ENCODE measurements around the gene PREX1. TPM values are rescaled to one million over a fixed set of nuclear protein-coding genes. Genes with fewer than 3 reads are reported as not detected.

The PREX1 gene
- total and polyA plus RNA-seq, 2 donors (not counting 1 experiment from before 2014, with no cell fraction given) = 1.0 to 3.1 TPM

GRCh38 chr20:48809673-48810072 is 18.1 kb downstream of the PREX1 start:
- H3K36me3 ChIP-seq (ENCODE audit: control insufficient read depth, insufficient read depth, low read length) = no peaks in the 10 kb centered on the region
- H2AFZ ChIP-seq (ENCODE audit: low read length) = no peak overlapping the region
- H4K20me1 ChIP-seq (ENCODE audit: control insufficient read depth, extremely low read depth, insufficient read depth, low read length) = no peaks in the 10 kb centered on the region
- H3K9me3 ChIP-seq (ENCODE audit: control insufficient read depth, insufficient read depth, low read depth, low read length) = no peaks in the 10 kb centered on the region
- no peak overlapping the region for H3K27ac ChIP-seq (ENCODE audit: insufficient read depth, low read length)
- TF ChIP-seq EZH2 (IDR thresholded peaks at IDR 0.05; ENCODE audit: low read length, missing control alignments) (no peak), CTCF (conservative IDR thresholded peaks at IDR 0.05 in 1 of 2, IDR thresholded peaks at IDR 0.05 in 1 of 2; ENCODE audit: low read depth in 1 of 2, low read length in 2 of 2) (no peak)
- no peak overlapping the region for H3K4me2 ChIP-seq (ENCODE audit: extremely low read depth, insufficient read depth, low read length)
- H3K9ac ChIP-seq (ENCODE audit: insufficient read depth, low read length) = no peak overlapping the region
- no peaks in the 10 kb centered on the region for H3K4me1 ChIP-seq (ENCODE audit: control insufficient read depth, extremely low read depth, insufficient read depth, low read length)
- H3K4me3 ChIP-seq (replicated peaks in 1 of 4; ENCODE audit: control extremely low read depth in 1 of 4, insufficient read depth in 1 of 4, low read depth in 3 of 4, low read length in 4 of 4) = no peak overlapping the region
- no peaks in the 10 kb centered on the region for H3K79me2 ChIP-seq (ENCODE audit: control insufficient read depth, insufficient read depth, low read length)
- DNase-seq (ENCODE audit: low read depth in 2 of 2) = no peak
- H3K27me3 ChIP-seq (ENCODE audit: control insufficient read depth, insufficient read depth, low read length) = peaks cover 2% of the 10 kb centered on the region

GRCh38 chr20:48808382-48809034 is 19.3 kb downstream of the PREX1 start:
- Histone ChIP-seq H3K79me2 (ENCODE audit: control insufficient read depth, insufficient read depth, low read length) (no peaks in the 10 kb centered on the region), H3K9me3 (ENCODE audit: control insufficient read depth, insufficient read depth, low read depth, low read length) (no peaks in the 10 kb centered on the region), H3K9ac (ENCODE audit: insufficient read depth, low read length) (no peak overlapping the region), H3K36me3 (ENCODE audit: control insufficient read depth, insufficient read depth, low read length) (no peaks in the 10 kb centered on the region), H3K27me3 (ENCODE audit: control insufficient read depth, insufficient read depth, low read length) (peaks cover 2% of the 10 kb centered on the region), H4K20me1 (ENCODE audit: control insufficient read depth, extremely low read depth, insufficient read depth, low read length) (no peaks in the 10 kb centered on the region), H3K27ac (ENCODE audit: insufficient read depth, low read length) (no peak overlapping the region), H3K4me1 (ENCODE audit: control insufficient read depth, extremely low read depth, insufficient read depth, low read length) (no peaks in the 10 kb centered on the region), H2AFZ (ENCODE audit: low read length) (no peak overlapping the region), H3K4me2 (ENCODE audit: extremely low read depth, insufficient read depth, low read length) (no peak overlapping the region), H3K4me3 (replicated peaks in 1 of 4; ENCODE audit: control extremely low read depth in 1 of 4, insufficient read depth in 1 of 4, low read depth in 3 of 4, low read length in 4 of 4) (no peak overlapping the region)
- TF ChIP-seq CTCF (conservative IDR thresholded peaks at IDR 0.05 in 1 of 2, IDR thresholded peaks at IDR 0.05 in 1 of 2; ENCODE audit: low read depth in 1 of 2, low read length in 2 of 2) = no peak
- no peak for TF ChIP-seq EZH2 (IDR thresholded peaks at IDR 0.05; ENCODE audit: low read length, missing control alignments)
- no peak for DNase-seq (ENCODE audit: low read depth in 2 of 2)

DNA sequence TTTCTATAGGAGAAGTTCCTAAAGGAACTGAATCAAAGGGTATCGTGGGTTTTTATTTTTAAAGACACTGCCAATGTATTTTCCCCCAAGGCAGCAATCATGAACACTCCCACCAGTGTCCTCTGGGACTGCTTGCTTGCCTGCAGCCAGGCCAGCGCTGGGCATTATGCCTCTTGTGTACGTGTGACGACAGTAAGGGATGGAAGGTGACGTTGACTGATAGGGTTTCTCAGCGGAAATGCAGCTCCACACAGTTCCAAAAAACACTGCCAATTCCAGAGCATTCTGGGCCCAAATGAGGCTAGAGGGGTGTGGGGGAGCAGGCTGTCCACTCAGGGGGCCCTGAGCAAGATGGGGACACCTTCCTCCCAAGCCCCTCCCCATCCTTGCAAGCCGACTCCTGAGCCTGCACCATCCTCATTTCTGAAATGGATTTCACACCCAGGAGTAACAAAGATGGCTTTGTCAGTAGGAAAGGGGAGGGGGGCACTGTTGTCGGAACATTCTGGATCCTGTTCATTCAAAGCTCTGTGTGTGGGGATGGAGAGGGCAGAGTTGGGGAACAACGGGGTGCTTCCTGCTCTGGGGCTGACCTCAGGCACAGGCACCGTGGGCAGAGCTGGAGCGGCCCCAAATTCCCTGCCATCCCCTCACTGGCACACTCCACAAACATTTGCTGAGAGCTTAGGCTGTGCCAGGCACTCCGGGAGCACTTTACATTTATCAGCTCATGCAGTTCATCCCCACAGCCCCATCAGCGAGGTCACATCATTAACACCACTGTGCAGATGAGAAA is 20.0 kb downstream of the PREX1 start:
- H3K79me2 ChIP-seq (ENCODE audit: control insufficient read depth, insufficient read depth, low read length) = no peaks in the 10 kb centered on the region
- H3K9me3 ChIP-seq (ENCODE audit: control insufficient read depth, insufficient read depth, low read depth, low read length) = no peaks in the 10 kb centered on the region
- H3K4me2 ChIP-seq (ENCODE audit: extremely low read depth, insufficient read depth, low read length) = no peak overlapping the region
- H3K27me3 ChIP-seq (ENCODE audit: control insufficient read depth, insufficient read depth, low read length) = peaks cover 2% of the 10 kb centered on the region
- no peaks in the 10 kb centered on the region for H3K36me3 ChIP-seq (ENCODE audit: control insufficient read depth, insufficient read depth, low read length)
- H2AFZ ChIP-seq (ENCODE audit: low read length) = no peak overlapping the region
- H3K9ac ChIP-seq (ENCODE audit: insufficient read depth, low read length) = no peak overlapping the region
- no peaks in the 10 kb centered on the region for H4K20me1 ChIP-seq (ENCODE audit: control insufficient read depth, extremely low read depth, insufficient read depth, low read length)
- no peak overlapping the region for H3K4me3 ChIP-seq (replicated peaks in 1 of 4; ENCODE audit: control extremely low read depth in 1 of 4, insufficient read depth in 1 of 4, low read depth in 3 of 4, low read length in 4 of 4)
- H3K4me1 ChIP-seq (ENCODE audit: control insufficient read depth, extremely low read depth, insufficient read depth, low read length) = no peaks in the 10 kb centered on the region
- TF ChIP-seq EZH2 (IDR thresholded peaks at IDR 0.05; ENCODE audit: low read length, missing control alignments) (no peak), CTCF (conservative IDR thresholded peaks at IDR 0.05 in 1 of 2, IDR thresholded peaks at IDR 0.05 in 1 of 2; ENCODE audit: low read depth in 1 of 2, low read length in 2 of 2) (no peak)
- no peak overlapping the region for H3K27ac ChIP-seq (ENCODE audit: insufficient read depth, low read length)
- peak; percentile 13 to 42 for DNase-seq (ENCODE audit: low read depth in 2 of 2)

Data from fibroblast of lung (primary cell).